ENCODE results near the gene C1GALT1. TPM values are rescaled to one million over a fixed set of nuclear protein-coding genes. Genes with fewer than 3 reads are reported as not detected.

The C1GALT1 gene
- total RNA-seq, 1 experiment from 2014 or later, result 97.0 TPM

DNA sequence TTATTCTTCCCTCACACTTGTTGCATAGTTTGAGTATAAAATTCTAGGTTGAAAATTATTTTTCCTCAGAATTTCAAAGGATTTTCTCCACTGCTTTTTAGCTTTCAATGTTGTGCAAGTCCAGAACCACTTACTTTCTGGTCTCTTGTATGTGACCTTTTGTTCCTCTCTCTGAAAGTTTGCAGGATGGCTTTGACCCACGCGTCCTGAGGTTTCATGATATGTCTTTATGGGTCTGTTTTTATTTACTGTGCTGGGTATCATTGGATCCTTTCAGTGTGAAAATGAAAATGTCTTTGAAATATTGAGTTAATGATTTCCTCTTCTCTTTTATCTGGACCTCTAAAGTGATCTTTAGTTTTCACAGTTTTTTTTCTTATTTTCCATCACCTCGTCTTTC, 38.5 kb downstream of the C1GALT1 start:
- H3K27ac Mint-ChIP-seq (ENCODE audit: unreplicated experiment), result peak overlapping the region; percentile 4
- H3K4me1 Mint-ChIP-seq (ENCODE audit: low read depth, unreplicated experiment), result peaks cover 18% of the 10 kb centered on the region
- no peaks in the 10 kb centered on the region for H3K9me3 Mint-ChIP-seq (ENCODE audit: low read depth, unreplicated experiment)
- peaks cover 26% of the 10 kb centered on the region for H3K36me3 Mint-ChIP-seq (ENCODE audit: insufficient read depth, unreplicated experiment)
- TF ChIP-seq, protein P1, sequence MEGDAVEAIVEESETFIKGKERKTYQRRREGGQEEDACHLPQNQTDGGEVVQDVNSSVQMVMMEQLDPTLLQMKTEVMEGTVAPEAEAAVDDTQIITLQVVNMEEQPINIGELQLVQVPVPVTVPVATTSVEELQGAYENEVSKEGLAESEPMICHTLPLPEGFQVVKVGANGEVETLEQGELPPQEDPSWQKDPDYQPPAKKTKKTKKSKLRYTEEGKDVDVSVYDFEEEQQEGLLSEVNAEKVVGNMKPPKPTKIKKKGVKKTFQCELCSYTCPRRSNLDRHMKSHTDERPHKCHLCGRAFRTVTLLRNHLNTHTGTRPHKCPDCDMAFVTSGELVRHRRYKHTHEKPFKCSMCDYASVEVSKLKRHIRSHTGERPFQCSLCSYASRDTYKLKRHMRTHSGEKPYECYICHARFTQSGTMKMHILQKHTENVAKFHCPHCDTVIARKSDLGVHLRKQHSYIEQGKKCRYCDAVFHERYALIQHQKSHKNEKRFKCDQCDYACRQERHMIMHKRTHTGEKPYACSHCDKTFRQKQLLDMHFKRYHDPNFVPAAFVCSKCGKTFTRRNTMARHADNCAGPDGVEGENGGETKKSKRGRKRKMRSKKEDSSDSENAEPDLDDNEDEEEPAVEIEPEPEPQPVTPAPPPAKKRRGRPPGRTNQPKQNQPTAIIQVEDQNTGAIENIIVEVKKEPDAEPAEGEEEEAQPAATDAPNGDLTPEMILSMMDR (IDR thresholded peaks at IDR 0.05; ENCODE audit: unreplicated experiment), result no peak
- no peak overlapping the region for H3K4me3 Mint-ChIP-seq (ENCODE audit: low read depth, unreplicated experiment)
- no TSS peak for BruUV-seq (replicated peaks)
- intact Hi-C loops (cut with micrococcal nuclease; ENCODE audit: unreplicated experiment), result no loop called here
- no peaks in the 10 kb centered on the region for H3K27me3 Mint-ChIP-seq (ENCODE audit: unreplicated experiment)
- CTCF ChIA-PET, result interaction anchor here (0.6 kb wide), 1 partner anchor 272 kb away, joined by 3 read pairs; no protein-coding TSS in a partner anchor
- DNase-seq, result no peak

DNA sequence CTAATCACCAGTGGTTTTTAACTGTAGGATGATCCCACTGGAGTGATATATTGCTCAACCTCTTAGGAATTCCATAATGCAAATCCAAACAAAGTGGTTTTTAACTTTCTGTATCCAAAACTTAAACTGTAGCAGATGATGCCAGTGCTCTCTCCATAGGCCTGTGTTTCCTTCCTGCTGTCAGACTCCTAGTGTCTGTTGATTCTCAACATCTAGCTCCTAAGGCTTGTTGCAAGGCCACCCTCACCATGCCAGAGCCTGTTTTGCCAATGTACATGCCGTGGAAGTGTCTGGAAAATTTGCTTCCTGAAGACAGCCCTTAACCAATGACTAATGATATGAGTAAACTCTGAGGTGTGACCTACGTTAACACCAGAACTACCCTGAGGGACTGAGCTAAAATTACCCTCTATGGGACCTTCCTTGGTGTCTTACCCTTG, 39.3 kb downstream of the C1GALT1 start:
- DNase-seq, result peak; percentile 26
- BruUV-seq (replicated peaks), result no TSS peak
- TF ChIP-seq, protein P1 (IDR thresholded peaks at IDR 0.05; ENCODE audit: unreplicated experiment), result no peak
- H3K4me3 Mint-ChIP-seq (ENCODE audit: low read depth, unreplicated experiment), result no peak overlapping the region
- CTCF ChIA-PET, result interaction anchor here (0.6 to 1.7 kb wide), 3 partner anchors 122 to 271 kb away, joined by 3 to 4 read pairs (median 3); no protein-coding TSS in a partner anchor
- H3K4me1 Mint-ChIP-seq (ENCODE audit: low read depth, unreplicated experiment), result peaks cover 18% of the 10 kb centered on the region
- H3K9me3 Mint-ChIP-seq (ENCODE audit: low read depth, unreplicated experiment), result no peaks in the 10 kb centered on the region
- H3K27ac Mint-ChIP-seq (ENCODE audit: unreplicated experiment), result peak overlapping the region; percentile 4
- H3K36me3 Mint-ChIP-seq (ENCODE audit: insufficient read depth, unreplicated experiment), result peaks cover 25% of the 10 kb centered on the region
- H3K27me3 Mint-ChIP-seq (ENCODE audit: unreplicated experiment), result no peaks in the 10 kb centered on the region
- intact Hi-C loops (cut with micrococcal nuclease; ENCODE audit: unreplicated experiment), result no loop called here

DNA sequence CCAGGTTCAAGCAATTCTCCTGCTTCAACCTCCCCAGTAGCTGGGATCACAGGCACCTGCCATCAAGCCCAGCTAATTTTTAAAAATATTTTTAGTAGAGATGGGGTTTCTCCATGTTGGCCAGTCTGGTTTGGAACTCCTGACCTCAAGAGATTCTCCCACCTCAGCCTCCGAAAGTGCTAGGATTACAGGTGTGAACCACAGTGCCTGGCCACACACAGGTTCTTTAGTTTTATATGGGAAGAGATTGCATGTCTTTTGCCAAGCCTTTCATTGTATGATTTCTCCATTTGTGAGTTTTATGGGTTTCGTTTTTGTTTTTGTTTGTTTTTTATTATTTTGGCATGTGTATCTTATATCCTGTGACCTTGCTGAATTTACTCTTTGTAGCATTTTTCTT, 40.9 kb downstream of the C1GALT1 start:
- intact Hi-C loops (cut with micrococcal nuclease; ENCODE audit: unreplicated experiment), result no loop called here
- Mint-ChIP-seq H3K36me3 (ENCODE audit: insufficient read depth, unreplicated experiment) (peaks cover 20% of the 10 kb centered on the region), H3K27ac (ENCODE audit: unreplicated experiment) (no peak overlapping the region), H3K9me3 (ENCODE audit: low read depth, unreplicated experiment) (no peaks in the 10 kb centered on the region), H3K4me3 (ENCODE audit: low read depth, unreplicated experiment) (no peak overlapping the region), H3K4me1 (ENCODE audit: low read depth, unreplicated experiment) (peaks cover 18% of the 10 kb centered on the region), H3K27me3 (ENCODE audit: unreplicated experiment) (no peaks in the 10 kb centered on the region)
- no TSS peak for BruUV-seq (replicated peaks)
- CTCF ChIA-PET, result no interaction called here
- DNase-seq, result no peak
- TF ChIP-seq, protein P1 (IDR thresholded peaks at IDR 0.05; ENCODE audit: unreplicated experiment), result no peak

DNA sequence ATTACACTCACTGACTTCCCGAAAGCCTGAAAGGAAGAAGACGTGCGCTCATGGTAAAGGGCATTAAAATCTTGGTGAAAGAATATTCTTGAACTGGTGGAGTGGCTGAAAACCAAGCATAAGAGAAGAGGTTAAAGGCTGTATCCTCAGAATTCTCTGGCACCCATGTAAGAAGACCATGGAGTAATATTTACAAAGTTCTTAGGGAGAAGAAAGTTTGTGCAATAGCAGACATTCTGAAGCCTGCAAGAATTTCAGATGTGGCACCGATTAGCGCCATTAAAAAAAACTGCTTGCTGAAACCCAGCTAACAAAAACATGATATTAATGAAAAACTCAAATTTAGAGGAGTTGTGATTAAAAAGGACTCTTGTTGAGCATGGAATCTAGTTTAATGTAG, 44.1 kb downstream of the C1GALT1 start:
- Mint-ChIP-seq H3K27me3 (ENCODE audit: unreplicated experiment) (no peaks in the 10 kb centered on the region), H3K4me3 (ENCODE audit: low read depth, unreplicated experiment) (no peak overlapping the region), H3K9me3 (ENCODE audit: low read depth, unreplicated experiment) (peaks cover 3% of the 10 kb centered on the region), H3K27ac (ENCODE audit: unreplicated experiment) (no peak overlapping the region), H3K4me1 (ENCODE audit: low read depth, unreplicated experiment) (peaks cover 9% of the 10 kb centered on the region), H3K36me3 (ENCODE audit: insufficient read depth, unreplicated experiment) (peaks cover 10% of the 10 kb centered on the region)
- intact Hi-C loops (cut with micrococcal nuclease; ENCODE audit: unreplicated experiment), result no loop called here
- no TSS peak for BruUV-seq (replicated peaks)
- no peak for DNase-seq
- TF ChIP-seq, protein P1 (IDR thresholded peaks at IDR 0.05; ENCODE audit: unreplicated experiment), result no peak
- CTCF ChIA-PET, result no interaction called here

All from Calu3 (cell line).